Keratinocyte (primary cell): Measurements from ENCODE around the gene KIF21B. TPM values are rescaled to one million over a fixed set of nuclear protein-coding genes. Genes with fewer than 3 reads are reported as not detected.

Experiments
- DNase-seq: peaks from one replicate; pipeline ENCODE4 v3.0.0-alpha.2; 2011; ENCODE audit warnings: low read depth, missing footprints, low spot score
- FAIRE-seq: peaks from 2 replicates; lab custom pipeline; 2011; peaks lifted over from hg19 to GRCh38; lab: Jason Lieb, UNC
- H2AFZ ChIP-seq: 2 replicates; pipeline ENCODE4 v1.6.0; 2012; ENCODE audit warnings: low read length, control low read depth, inconsistent platforms; ENCODE audit not compliant: control insufficient read depth
- H3K27ac ChIP-seq: 2 replicates; pipeline ENCODE4 v1.5.1; 2011; ENCODE audit warnings: low read length; ENCODE audit not compliant: control insufficient read depth, insufficient read depth
- H3K27me3 ChIP-seq: 3 replicates; pipeline ENCODE4 v1.6.0; 2011; ENCODE audit warnings: low read length; ENCODE audit not compliant: control insufficient read depth, insufficient read depth; ENCODE audit errors: extremely low read depth
- H3K36me3 ChIP-seq, 2 experiments: 2 replicates in 1 of 2; 3 replicates in 1 of 2; pipeline ENCODE4 v1.5.1; 2011; ENCODE audit warnings: low read length in 2 of 2, mild to moderate bottlenecking in 1 of 2; ENCODE audit not compliant: control insufficient read depth in 2 of 2, insufficient read depth in 2 of 2; ENCODE audit errors: extremely low read depth in 1 of 2
- H3K4me1 ChIP-seq: 3 replicates; pipeline ENCODE4 v1.5.1; 2011; ENCODE audit warnings: low read length; ENCODE audit not compliant: control insufficient read depth, insufficient read depth; ENCODE audit errors: extremely low read depth
- H3K4me2 ChIP-seq: 3 replicates; pipeline ENCODE4 v1.6.0; 2011; ENCODE audit warnings: low read depth, low read length; ENCODE audit not compliant: control insufficient read depth, insufficient read depth; ENCODE audit errors: extremely low read depth
- H3K4me3 ChIP-seq, 3 experiments: fragments of 200-600 bp in 1 of 3; sonication (generic) in 1 of 3; 2 replicates in 2 of 3; 3 replicates in 1 of 3; pipeline ENCODE4 v1.5.1; 2011 to 2016; ENCODE audit warnings: low read length in 3 of 3, mild to moderate bottlenecking in 3 of 3, control low read depth in 2 of 3, inconsistent platforms in 1 of 3, low read depth in 1 of 3, mixed read lengths in 1 of 3, mixed run types in 1 of 3, moderate library complexity in 1 of 3; ENCODE audit not compliant: control insufficient read depth in 2 of 3, insufficient read depth in 2 of 3; ENCODE audit errors: extremely low read depth in 1 of 3
- H3K79me2 ChIP-seq: 2 replicates; pipeline ENCODE4 v1.6.0; 2012; ENCODE audit warnings: low read length; ENCODE audit not compliant: control insufficient read depth, insufficient read depth
- H3K9ac ChIP-seq: 3 replicates; pipeline ENCODE4 v1.6.0; 2011; ENCODE audit warnings: low read length; ENCODE audit not compliant: control insufficient read depth, insufficient read depth; ENCODE audit errors: extremely low read depth
- H3K9me1 ChIP-seq: 3 replicates; pipeline ENCODE4 v1.6.0; 2011; ENCODE audit warnings: low read length; ENCODE audit not compliant: control insufficient read depth, insufficient read depth; ENCODE audit errors: extremely low read depth
- H3K9me3 ChIP-seq: 2 replicates; pipeline ENCODE4 v1.5.1; 2012; ENCODE audit warnings: low read depth, low read length; ENCODE audit not compliant: control insufficient read depth
- H4K20me1 ChIP-seq: 3 replicates; pipeline ENCODE4 v1.6.0; 2011; ENCODE audit warnings: low read length; ENCODE audit not compliant: control insufficient read depth, insufficient read depth; ENCODE audit errors: extremely low read depth
- CTCF ChIP-seq, 3 experiments: IDR thresholded peaks in 1 of 3; conservative IDR thresholded peaks in 1 of 3; optimal IDR thresholded peaks in 1 of 3; 2 replicates in 2 of 3; 3 replicates in 1 of 3; pipeline versions ENCODE3 to v1.5.1; 2011; ENCODE audit warnings: low read length in 3 of 3, mild to moderate bottlenecking in 3 of 3, moderate library complexity in 2 of 3, control low read depth in 1 of 3, inconsistent platforms in 1 of 3; ENCODE audit not compliant: insufficient read depth in 2 of 3; ENCODE audit errors: extremely low read depth in 1 of 3
- EZH2 ChIP-seq: IDR thresholded peaks from one replicate; pipeline ENCODE4 v1.6.1; 2012; ENCODE audit warnings: inconsistent platforms, mild to moderate bottlenecking, low read length, moderate library complexity
- dilution Hi-C: fragments of 300-500 bp; cut with MboI; formaldehyde crosslinking; loops from one replicate; pipeline ENCODE4 v1.7.0; 2020; ENCODE audit warnings: low sequenced_read_pairs; ENCODE audit not compliant: extremely low pct_ligation_motif_present
- polyA plus RNA-seq, 5 experiments: library from polyadenylated mRNA; depleted of rRNA in 3 of 5; stranded (reverse) in 3 of 5; stranded (forward) in 1 of 5; unstranded in 1 of 5; fragments of >200 nt; gene quantifications; 1 replicate in 1 of 5; 2 replicates in 3 of 5; 3 replicates in 1 of 5; pipeline versions ENCODE4 v1.2.1 to v1.2.3, GENCODE V29; 2011 to 2012; ENCODE audit warnings: missing spikeins in 2 of 5, low read depth in 1 of 5, low replicate concordance in 1 of 5

Gene KIF21B
- polyA plus RNA-seq, 1 donor (not counting 4 experiments of a cell fraction or from before 2014, with no cell fraction given): 0.17 TPM

- Histone ChIP-seq H3K9me1 (no peaks in the 10 kb centered on the region), H4K20me1 (no peaks in the 10 kb centered on the region), H3K4me3 (no peak overlapping the region), H3K36me3 (no peaks in the 10 kb centered on the region), H3K27ac (no peak overlapping the region), H2AFZ (no peak overlapping the region), H3K4me2 (no peak overlapping the region), H3K79me2 (no peaks in the 10 kb centered on the region), H3K4me1 (no peaks in the 10 kb centered on the region), H3K9me3 (no peaks in the 10 kb centered on the region), H3K27me3 (peaks cover 55% of the 10 kb centered on the region), H3K9ac (no peak overlapping the region)
- DNase-seq (no peak), FAIRE-seq (no peak)
- dilution Hi-C loops: no loop called here
- TF ChIP-seq CTCF (optimal IDR thresholded peaks at IDR 0.05 in 1 of 3, IDR thresholded peaks at IDR 0.05 in 1 of 3, conservative IDR thresholded peaks at IDR 0.05 in 1 of 3; ENCODE audit: extremely low read depth in 1 of 3, insufficient read depth in 2 of 3, low read length in 3 of 3) (no peak), EZH2 (no peak)
Measured at GRCh38 chr1:201051399-201051798, 27.9 kb upstream of the KIF21B start.

DNA sequence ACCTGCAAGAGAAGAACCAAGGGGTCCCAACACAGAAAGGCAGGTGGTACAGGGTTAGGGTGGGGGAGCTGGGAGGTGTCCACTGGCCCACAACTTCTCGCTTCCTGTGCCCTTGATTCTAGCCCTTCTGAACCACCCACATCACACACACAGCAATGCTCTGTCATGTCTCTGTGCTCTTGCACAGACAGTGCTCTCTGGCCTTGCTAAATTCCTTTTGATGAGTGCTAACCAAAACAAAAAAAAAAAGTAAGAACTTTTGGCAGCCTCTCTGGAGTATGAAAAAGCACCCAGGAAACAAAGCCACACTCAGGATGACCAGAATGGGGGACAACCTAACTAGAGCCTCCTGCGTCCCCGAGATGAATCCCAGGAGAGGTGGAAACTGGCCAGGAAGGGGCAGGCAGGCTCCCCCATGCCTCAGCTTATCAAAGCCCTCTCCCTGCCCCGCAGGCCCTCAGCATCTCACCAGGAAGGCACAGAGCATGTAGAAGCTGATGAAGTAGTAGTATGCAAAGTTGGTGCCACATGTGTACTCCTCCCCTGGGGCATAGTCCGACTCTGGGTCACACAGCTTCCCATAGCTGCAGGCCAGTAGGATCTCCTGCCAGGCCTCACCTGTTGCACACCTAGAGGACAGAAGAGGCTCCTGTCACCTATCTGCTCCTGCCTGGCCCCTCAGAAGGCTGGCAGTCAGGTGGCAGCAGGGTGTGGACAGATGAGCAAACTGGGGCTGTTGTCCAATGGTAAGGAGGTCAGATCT is 27.2 kb upstream of the KIF21B start:
- Histone ChIP-seq H3K4me2 (no peak overlapping the region), H3K4me3 (no peak overlapping the region), H3K79me2 (no peaks in the 10 kb centered on the region), H3K27ac (no peak overlapping the region), H3K4me1 (no peaks in the 10 kb centered on the region), H3K9me3 (no peaks in the 10 kb centered on the region), H3K27me3 (peaks cover 55% of the 10 kb centered on the region), H3K36me3 (no peaks in the 10 kb centered on the region), H2AFZ (no peak overlapping the region), H4K20me1 (no peaks in the 10 kb centered on the region), H3K9ac (no peak overlapping the region), H3K9me1 (no peaks in the 10 kb centered on the region)
- FAIRE-seq: no peak
- dilution Hi-C loops: no loop called here
- TF ChIP-seq EZH2 (no peak), CTCF (optimal IDR thresholded peaks at IDR 0.05 in 1 of 3, IDR thresholded peaks at IDR 0.05 in 1 of 3, conservative IDR thresholded peaks at IDR 0.05 in 1 of 3; ENCODE audit: extremely low read depth in 1 of 3, insufficient read depth in 2 of 3, low read length in 3 of 3) (no peak)
- no peak for DNase-seq
